Smooth muscle cell of bladder (primary cell): Measurements from ENCODE around the gene VWA2. TPM values are rescaled to one million over a fixed set of nuclear protein-coding genes. Genes with fewer than 3 reads are reported as not detected.

ENCODE experiments used
- total RNA-seq: library from RNA; depleted of rRNA; stranded (reverse); fragments of >200 nt; gene quantifications from 2 replicates; pipeline ENCODE4 v1.2.3, GENCODE V29; 2014

The VWA2 gene, protein sequence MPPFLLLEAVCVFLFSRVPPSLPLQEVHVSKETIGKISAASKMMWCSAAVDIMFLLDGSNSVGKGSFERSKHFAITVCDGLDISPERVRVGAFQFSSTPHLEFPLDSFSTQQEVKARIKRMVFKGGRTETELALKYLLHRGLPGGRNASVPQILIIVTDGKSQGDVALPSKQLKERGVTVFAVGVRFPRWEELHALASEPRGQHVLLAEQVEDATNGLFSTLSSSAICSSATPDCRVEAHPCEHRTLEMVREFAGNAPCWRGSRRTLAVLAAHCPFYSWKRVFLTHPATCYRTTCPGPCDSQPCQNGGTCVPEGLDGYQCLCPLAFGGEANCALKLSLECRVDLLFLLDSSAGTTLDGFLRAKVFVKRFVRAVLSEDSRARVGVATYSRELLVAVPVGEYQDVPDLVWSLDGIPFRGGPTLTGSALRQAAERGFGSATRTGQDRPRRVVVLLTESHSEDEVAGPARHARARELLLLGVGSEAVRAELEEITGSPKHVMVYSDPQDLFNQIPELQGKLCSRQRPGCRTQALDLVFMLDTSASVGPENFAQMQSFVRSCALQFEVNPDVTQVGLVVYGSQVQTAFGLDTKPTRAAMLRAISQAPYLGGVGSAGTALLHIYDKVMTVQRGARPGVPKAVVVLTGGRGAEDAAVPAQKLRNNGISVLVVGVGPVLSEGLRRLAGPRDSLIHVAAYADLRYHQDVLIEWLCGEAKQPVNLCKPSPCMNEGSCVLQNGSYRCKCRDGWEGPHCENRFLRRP
- total RNA-seq, result 0.14 TPM in 1 of 2 replicates, not detected in the other

DNA sequence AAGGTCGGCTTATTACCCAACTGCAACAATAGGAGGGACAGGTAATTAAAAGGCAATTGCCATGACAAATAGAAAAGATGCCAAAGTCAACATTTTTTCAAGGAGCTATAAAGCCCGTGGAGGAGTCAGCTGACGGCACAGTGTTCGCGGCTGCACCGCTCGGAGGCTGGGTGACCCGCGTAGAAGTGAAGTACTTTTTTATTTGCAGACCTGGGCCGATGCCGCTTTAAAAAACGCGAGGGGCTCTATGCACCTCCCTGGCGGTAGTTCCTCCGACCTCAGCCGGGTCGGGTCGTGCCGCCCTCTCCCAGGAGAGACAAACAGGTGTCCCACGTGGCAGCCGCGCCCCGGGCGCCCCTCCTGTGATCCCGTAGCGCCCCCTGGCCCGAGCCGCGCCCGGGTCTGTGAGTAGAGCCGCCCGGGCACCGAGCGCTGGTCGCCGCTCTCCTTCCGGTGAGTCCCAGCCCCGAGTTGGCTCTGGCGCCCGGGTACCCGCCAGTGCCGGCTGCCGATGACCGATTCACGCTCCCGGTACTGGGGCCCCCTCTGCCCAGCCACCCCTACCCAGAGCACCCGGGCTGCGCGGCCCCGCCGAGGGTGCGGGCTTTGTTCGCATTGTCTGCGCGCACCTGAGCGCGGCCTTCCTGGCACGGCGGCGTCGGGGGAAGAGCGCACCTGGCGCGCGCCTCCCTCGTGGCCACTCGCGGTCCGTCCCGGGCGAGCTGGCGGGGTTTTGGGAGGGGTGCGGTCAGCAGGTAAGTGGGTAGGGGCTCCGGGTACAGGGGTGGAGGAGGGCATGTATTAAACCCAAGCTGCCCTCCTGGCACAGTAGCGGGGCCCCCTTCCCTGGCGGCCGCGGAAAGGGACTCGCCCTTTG, at the start of gene VWA2:
Gene VWA2, plus strand, starts transcription at position 138 of the 877 bp plus-strand sequence. CDS start 9,460 bp downstream, outside the sequence.

Other genes with a start within 250 kb of the VWA2 start
- not detected in 2 replicates for gene ADRB1, start 195.4 kb upstream of the VWA2 start, total RNA-seq
- gene CCDC186, start 65.1 kb upstream of the VWA2 start, total RNA-seq, result 12.9 and 15.1 TPM in 2 replicates
- under 0.01 and 0.83 TPM in 2 replicates for gene TDRD1, start 59.9 kb upstream of the VWA2 start, total RNA-seq
- 0.09 and 0.14 TPM in 2 replicates for gene AFAP1L2, start 165.2 kb downstream of the VWA2 start, total RNA-seq